Activated CD4-positive, alpha-beta T cell treated with anti-CD3 and anti-CD28 coated beads, Interleukin-2, Interleukin-6, amounts not matched to agents 100 ng/mL and 50 ng/mL, durations not matched to agents 16 hours and 8 hours (primary cell): ENCODE measurements around the gene CALR3.
"Not testable (repeated sequence)": the region's sequence is repeated elsewhere in the genome, so short reads cannot be mapped to it uniquely, and the experiment has no call there.

Source experiments
- DNase-seq: peaks from one replicate; pipeline ENCODE4 v3.0.0-alpha.2; 2020

CALR3 gene

GRCh38 chr19:16495982-16496612 lies at the start of gene CALR3, which contains the start of gene C19orf44:
CALR3 (minus strand) TSS chr19:16496167; CDS start chr19:16496129, 38 bp downstream.
C19orf44 (plus strand) TSS chr19:16496394; CDS start chr19:16500793, 4,399 bp downstream.
- DNase-seq, result peak; percentile 99

- no peak for DNase-seq
These were observed 48.7 kb upstream of the CALR3 start for GRCh38 chr19:16544473-16545231.

GRCh38 chr19:16543734-16544133 lies 47.8 kb upstream of the CALR3 start:
- not testable (repeated sequence) for DNase-seq

GRCh38 chr19:16542910-16543472 lies 47.0 kb upstream of the CALR3 start:
- DNase-seq, result no peak

GRCh38 chr19:16542045-16542909 lies 46.3 kb upstream of the CALR3 start, which contains the start of gene CHERP:
CHERP (minus strand) TSS chr19:16542437; CDS start chr19:16542378, 59 bp downstream.
- peak; percentile 96 for DNase-seq

- no peak for DNase-seq
These were observed 45.6 kb upstream of the CALR3 start for GRCh38 chr19:16541526-16542044.

- no peak for DNase-seq
These were observed 45.0 kb upstream of the CALR3 start for GRCh38 chr19:16540948-16541347.

GRCh38 chr19:16537111-16537510 lies 41.1 kb upstream of the CALR3 start:
- DNase-seq, result no peak

GRCh38 chr19:16536130-16536529 lies 40.2 kb upstream of the CALR3 start:
- DNase-seq, result no peak

- DNase-seq, result no peak
These were observed 39.4 kb upstream of the CALR3 start for GRCh38 chr19:16535381-16535780.

- DNase-seq, result no peak
These were observed 36.7 kb upstream of the CALR3 start for GRCh38 chr19:16532440-16533234.

GRCh38 chr19:16531380-16531669 lies 35.4 kb upstream of the CALR3 start:
- DNase-seq, result no peak

GRCh38 chr19:16530540-16531379 lies 34.8 kb upstream of the CALR3 start:
- no peak for DNase-seq

- no peak for DNase-seq
These were observed 33.6 kb upstream of the CALR3 start for GRCh38 chr19:16529466-16530144.

- peak; percentile 49 for DNase-seq
These were observed 32.1 kb upstream of the CALR3 start for GRCh38 chr19:16527971-16528521.

- DNase-seq, result no peak
These were observed 31.5 kb upstream of the CALR3 start for GRCh38 chr19:16527334-16527935.

- no peak for DNase-seq
These were observed 29.9 kb upstream of the CALR3 start for GRCh38 chr19:16525751-16526481.

GRCh38 chr19:16524991-16525734 lies 29.2 kb upstream of the CALR3 start:
- no peak for DNase-seq
